GM18508 (cell line): ENCODE measurements around the gene WDR1.

Experiments used
- ATAC-seq: cut with Tn5 transposase; IDR thresholded peaks from one replicate; pipeline ENCODE4 v1.9.1; 2021; ENCODE audit warnings: moderate number of reproducible peaks; ENCODE audit not compliant: insufficient read depth, unreplicated experiment

The WDR1 gene

DNA sequence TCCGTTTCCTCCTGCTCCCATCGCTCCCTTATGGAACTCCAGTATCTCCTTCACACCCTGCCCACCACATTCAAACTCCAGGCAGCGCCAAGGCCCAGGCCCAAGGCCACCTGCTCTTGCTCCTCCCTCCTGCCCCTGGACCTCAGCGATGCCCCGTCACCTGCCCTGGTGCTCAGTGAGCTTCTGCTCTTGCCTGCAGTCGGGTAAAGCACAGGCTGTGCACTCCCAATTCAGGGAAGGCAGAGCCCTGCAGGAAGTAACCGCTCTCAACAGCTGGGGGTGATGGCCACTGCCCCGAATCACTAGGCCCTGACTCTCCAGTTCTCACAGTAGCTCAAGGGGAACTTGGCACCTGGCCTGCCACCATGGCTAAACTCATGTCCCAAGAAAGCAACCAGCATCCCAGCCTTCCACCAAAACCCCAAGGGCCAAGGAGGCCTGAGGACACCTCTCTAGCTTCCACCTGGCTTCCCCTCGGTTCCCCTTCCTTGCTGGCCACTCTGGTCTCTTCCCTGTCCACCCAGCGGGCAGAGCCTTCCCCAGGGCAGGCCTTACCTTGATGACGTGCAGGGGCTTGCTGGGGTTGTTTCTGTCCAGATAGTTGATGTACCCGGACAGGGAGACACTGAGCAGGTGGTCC, 29.3 kb downstream of the WDR1 start:
- ATAC-seq: no peak

DNA sequence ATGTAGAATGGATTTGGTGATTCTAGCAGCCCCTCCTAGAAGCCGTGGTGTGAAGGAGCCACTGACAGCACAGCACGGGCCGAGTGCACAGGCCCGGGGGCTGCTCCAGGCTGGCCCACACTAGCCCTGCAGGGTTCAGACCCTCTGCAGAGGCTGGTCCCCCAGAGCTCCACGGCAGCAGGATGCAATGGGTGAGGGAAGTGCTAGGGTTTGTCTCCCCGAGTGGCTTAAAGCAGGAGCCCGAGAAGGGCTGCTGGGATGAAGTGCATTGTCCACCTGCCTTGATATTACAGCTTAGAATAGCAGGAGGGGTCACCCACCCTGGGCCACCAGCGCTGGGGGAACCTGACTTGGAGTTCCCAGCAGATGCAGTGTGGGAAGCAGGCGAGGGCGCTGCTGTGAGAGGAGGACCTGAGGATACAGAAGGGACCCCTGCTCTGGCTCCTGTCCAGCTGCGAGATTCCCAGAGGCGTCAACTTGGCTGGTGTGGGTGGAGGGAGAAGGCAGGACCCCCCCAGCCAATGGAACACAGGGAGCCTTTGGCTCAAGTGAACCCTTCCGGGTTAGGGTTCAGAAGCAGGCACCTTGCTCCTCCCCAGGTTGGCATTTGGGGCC, 30.0 kb downstream of the WDR1 start:
- no peak for ATAC-seq

- no peak for ATAC-seq
Observed at GRCh38 chr4:10085828-10086505, 30.6 kb downstream of the WDR1 start.

- ATAC-seq: no peak
Observed at GRCh38 chr4:10085386-10085785, 31.2 kb downstream of the WDR1 start.

DNA sequence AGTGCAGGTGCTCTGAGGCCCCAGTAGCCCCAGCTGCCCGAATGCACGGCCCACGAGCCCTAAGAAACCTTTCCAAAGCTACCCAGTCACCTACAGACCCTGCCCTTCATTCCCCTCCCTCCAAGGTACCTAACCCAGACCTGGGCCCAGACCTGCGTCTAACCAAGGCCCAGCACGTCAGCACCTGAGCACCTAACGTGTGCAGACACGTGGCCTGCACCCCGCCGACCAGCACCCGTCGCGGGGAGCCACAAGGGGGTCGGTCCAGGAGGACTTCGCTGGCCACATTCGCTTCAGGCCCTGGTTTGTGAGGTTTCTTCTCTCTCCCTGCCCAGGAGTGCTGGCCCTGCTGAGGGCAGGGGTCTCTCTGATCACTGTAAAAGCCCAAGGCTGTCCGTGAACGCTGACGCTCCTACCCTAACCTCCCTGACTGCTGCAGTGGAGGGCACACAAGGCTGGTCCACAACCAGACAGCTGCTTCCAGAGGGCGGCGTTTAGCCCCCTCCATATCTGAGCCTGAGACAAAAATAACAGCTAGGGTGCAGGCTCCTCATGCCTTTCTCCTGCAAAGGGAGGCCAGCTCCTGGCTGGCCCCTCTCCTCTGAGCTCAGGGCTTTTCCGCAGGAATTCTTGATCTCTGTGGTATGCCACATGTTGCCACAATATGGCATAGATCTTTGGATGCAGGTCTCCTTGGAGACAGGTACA, 31.8 kb downstream of the WDR1 start:
- ATAC-seq: no peak

DNA sequence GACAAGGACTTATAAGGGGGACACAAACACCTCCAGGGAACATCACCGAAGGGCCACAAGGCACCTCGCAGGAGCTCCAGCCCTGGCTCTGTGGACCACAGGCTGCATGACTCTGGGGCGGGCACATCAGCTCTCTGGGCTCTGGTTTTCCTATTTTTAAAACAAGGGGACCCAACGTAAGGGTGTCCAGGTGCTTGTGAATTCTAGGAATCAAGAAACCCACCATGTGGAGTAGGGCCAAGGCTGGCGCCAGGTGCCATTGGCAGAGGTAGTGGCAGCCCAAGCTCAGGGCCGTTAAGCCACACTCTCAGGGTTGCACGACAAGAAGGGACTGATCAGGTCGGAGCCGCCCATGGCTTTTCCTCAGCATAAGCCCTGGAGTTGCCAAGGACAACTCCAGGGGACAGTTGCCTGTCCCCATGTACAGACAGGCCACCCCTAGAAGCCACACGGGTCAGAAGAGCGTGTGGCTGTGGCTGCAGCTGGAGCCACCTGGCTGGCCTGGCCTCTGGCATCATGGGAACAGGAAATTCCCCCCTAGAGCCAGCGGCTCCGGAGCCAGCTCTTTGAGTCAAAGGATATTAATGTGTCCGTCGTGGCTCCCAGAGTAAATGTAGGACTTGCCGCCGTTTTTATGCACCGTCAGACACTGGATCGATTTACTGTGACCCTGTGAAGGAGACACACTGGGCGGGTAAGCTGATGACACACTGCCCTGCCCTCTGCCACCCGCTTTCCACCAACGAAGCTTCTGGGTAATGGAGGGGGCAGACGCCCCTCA, 32.5 kb downstream of the WDR1 start:
- no peak for ATAC-seq

DNA sequence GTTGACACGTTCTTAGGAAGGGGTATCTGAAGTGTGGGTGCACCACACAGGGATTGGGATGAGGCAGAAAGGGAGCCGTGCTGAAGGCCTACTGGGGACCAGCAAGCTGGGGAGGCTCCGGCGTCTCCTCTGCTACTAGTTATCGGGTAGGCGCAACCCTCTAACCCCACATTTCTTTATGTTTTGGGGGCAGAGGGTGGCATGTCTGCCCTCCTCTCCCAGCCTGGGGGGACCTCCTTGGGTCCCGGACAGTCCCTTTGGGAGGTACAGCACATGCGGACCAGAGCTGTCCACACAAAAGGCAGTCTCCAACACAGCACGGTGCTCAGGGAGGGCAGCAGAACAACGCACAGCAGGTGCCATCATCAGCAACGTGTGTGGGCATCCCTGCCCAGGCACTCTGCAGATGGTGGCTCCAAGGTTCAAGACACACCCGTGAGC, 33.2 kb downstream of the WDR1 start:
- no peak for ATAC-seq

DNA sequence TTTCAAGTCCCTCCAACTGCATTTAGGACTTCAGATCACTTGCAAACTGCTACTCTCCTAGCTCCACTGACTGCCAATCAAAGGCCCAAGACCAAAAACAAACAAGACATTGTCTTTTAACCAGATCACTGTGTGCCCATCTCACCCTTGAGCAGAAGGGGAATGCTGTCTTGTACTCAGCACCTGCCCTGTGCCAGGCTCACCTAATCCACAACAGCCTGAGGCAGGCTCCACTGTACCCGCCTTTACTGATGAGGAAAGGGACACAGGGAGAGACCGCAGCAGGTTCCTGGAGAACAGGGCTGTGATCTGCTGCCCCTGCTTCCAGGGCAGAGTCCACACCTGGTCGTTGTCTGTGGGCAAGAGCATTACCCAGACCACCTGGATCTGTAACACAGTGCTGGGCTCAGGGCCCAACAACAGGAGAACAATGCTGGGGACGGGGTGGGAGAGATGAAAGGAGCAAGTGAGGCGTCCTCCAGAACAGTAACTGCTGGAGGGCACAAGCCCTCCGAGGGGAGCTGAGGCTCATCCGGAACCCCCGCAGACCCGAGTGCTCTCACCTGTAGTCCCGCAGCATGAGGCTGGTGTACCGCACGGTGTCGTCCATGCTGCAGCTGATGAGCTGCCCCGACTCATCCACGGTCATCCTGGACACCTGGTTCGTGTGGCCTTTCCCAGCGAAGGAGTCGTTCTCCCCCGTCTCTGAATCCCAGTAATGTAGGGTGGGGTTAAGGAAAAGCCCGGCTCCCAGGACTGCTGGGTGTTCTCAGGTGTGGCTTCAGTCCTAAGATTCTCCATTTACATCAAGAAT, 33.9 kb downstream of the WDR1 start:
- no peak for ATAC-seq

GRCh38 chr4:10082047-10082446, 34.6 kb downstream of the WDR1 start:
- ATAC-seq: no peak

GRCh38 chr4:10081218-10081606, 35.4 kb downstream of the WDR1 start:
- ATAC-seq: no peak

GRCh38 chr4:10080589-10081217, 35.9 kb downstream of the WDR1 start:
- ATAC-seq: no peak

- ATAC-seq: no peak
Observed at GRCh38 chr4:10079912-10080588, 36.5 kb downstream of the WDR1 start.

- no peak for ATAC-seq
Observed at GRCh38 chr4:10079256-10079655, 37.3 kb downstream of the WDR1 start.

DNA sequence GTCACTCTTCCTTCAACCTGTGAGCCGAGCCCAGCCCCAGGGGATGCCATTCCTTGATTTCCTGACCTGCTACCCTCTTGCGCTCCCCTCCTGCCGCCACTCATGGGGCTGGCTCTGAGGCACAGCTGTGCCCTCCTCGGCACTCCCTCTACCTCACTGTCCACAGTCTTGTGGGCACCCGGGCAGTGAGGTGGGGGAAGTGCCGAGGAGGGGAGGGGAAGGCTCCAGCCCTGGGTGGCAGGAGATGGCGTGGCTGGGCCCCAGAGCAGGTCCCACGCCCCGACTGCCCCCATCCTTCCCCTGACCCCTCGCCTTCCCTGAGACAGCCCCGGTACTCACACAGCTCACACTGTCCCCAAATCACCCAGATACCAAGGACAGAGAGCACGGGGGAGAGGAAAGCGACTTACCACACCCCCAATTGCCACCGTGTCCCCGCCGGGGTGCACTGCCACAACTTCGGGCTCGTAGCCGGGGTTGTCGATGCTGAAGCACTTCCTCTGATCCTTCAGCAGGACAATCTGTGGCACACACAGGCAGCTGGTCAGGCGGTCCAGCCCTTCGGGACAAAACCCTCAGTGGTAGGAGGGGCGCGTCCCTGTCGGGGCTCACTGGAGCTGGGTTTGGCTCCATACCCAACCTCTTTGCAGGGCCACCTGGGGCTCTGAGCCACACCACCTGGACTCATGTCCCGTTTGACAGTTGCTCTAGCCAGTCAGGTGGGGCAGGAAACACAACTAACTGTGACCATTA, 37.9 kb downstream of the WDR1 start:
- ATAC-seq: no peak

DNA sequence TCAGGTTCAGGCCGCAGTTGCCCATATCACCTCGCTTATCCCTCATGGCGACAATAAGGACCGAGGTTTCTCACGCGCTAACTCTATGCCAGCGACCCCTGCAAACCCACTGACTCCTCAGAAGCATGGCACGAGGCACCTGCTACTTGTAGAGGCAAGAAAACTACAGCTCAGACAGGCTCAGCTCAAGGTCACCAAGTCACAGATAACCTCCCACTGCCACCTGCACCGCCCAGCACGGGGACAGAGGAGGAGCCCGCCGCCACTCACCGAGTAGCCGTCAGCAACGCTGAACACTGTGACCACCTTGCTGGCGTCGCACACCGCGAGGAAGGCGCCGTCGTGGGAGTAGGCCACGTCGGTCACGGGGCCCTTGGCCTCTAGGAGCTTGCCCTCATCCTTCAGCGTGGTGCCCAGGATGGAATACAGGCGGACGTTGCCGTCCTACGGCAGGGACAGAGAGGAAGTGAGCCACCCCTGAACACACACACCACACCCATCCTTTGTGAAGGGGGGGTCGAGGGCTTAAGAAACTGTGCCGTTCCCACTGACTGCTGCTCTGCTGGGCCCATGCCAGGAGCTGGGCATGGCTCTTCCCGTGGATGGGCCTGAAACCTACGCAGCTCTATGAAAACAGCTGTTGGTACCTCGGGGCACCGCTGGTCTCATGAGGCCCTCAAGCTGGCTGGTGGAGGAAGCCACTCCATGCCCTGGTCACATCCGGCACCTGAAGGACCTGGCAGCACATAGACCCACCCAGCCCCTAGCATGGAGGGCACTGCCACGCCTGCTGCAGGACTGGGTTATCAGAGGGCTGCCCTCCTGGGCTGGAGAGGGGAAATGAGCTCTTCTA, 38.9 kb downstream of the WDR1 start:
- ATAC-seq: no peak

- no peak for ATAC-seq
Observed at GRCh38 chr4:10077076-10077475, 39.5 kb downstream of the WDR1 start.

GRCh38 chr4:10075953-10076391, 40.6 kb downstream of the WDR1 start:
- ATAC-seq: no peak
